Midbrain (tissue), 1 donor: ENCODE data around the gene DDX6.

ENCODE experiments used
- DNase-seq: peaks from one replicate; lab custom pipeline; 2025; lab: John Stamatoyannopoulos, UW

The DDX6 gene

DNA sequence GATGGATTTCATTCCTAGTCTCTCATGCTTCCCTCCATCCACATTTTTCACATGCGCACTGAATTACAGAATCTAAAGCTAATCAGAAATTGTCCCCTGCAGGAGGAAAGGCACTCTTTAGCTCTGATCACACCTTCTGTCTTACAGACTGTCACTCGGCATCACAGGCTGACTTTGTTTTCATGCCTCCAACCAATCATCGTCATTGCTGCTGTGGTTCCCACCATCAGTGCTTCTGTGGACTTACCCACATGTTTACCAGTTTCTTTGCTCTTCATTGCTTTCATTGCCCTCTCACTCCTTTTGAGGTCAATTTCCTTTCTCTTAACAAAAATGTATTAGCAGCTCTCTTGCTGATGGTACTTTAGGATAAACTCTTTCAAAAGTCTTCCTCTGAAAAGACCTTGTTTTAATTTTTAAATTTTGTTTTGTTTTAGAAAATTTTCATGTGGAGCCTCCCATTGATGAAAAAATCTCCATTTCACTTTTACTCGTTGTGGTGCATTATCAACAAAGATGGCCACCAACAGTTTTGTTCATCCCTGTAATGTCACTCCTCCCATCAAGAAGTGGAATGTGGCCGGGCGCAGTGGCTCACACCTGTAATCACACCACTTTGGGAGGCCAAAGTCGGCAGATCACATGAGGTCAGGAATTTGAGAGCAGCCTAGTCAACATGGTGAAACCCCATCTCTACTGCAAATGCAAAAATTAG, 91.3 kb downstream of the DDX6 start:
- no peak for DNase-seq
